H1 (cell line): ENCODE data around the gene SYNCRIP. TPM values are rescaled to one million over a fixed set of nuclear protein-coding genes. Genes with fewer than 3 reads are reported as not detected.

Experiments used
- CTCF ChIA-PET: fragments of 300-600 bp; sonication (Branson Sonifier 250); formaldehyde crosslinking; loops from one replicate; lab custom pipeline; 2021; ENCODE audit not compliant: partially characterized antibody; lab: Charles Lee
- POLR2A ChIA-PET: fragments of 300-600 bp; sonication (Branson Sonifier 250); formaldehyde crosslinking; loops from one replicate; lab custom pipeline; 2021; ENCODE audit warnings: inconsistent platforms; ENCODE audit not compliant: partially characterized antibody; lab: Charles Lee
- DNase-seq, 2 experiments: peaks; one replicate each; pipeline versions ENCODE4 v3.0.0 to v3.0.0-alpha.2; 2010 to 2022; ENCODE audit warnings: low spot score in 2 of 2, low read depth in 1 of 2, mixed read lengths in 1 of 2
- FAIRE-seq: peaks from 2 replicates; lab custom pipeline; 2011; peaks lifted over from hg19 to GRCh38; lab: Jason Lieb, UNC
- H2AFZ ChIP-seq: 2 replicates; pipeline ENCODE4 v1.8.1; 2012; ENCODE audit warnings: low read length, inconsistent platforms
- H2AK5ac ChIP-seq: 2 replicates; pipeline ENCODE4 v1.6.1; 2013; ENCODE audit warnings: low read depth, low read length
- H2BK120ac ChIP-seq: replicated peaks from 2 replicates; pipeline ENCODE3; 2013; ENCODE audit warnings: low read depth, low read length, inconsistent platforms
- H2BK12ac ChIP-seq: 2 replicates; pipeline ENCODE4 v1.6.1; 2013; ENCODE audit warnings: low read depth, low read length
- H2BK15ac ChIP-seq: 2 replicates; pipeline ENCODE4 v1.6.1; 2013; ENCODE audit warnings: low read length
- H2BK20ac ChIP-seq: 2 replicates; pipeline ENCODE4 v1.6.1; 2013; ENCODE audit warnings: low read length
- H2BK5ac ChIP-seq: 2 replicates; pipeline ENCODE4 v1.6.1; 2013; ENCODE audit warnings: low read depth, low read length
- H3K14ac ChIP-seq: 2 replicates; pipeline ENCODE4 v1.6.1; 2013; ENCODE audit warnings: inconsistent platforms; ENCODE audit not compliant: insufficient read length
- H3K18ac ChIP-seq: 2 replicates; pipeline ENCODE4 v1.6.1; 2013; ENCODE audit warnings: low read length; ENCODE audit errors: extremely low read depth
- H3K23ac ChIP-seq: 2 replicates; pipeline ENCODE4 v1.6.1; 2013; ENCODE audit warnings: inconsistent platforms; ENCODE audit not compliant: insufficient read length
- H3K23me2 ChIP-seq: 2 replicates; pipeline ENCODE4 v1.6.1; 2013; ENCODE audit warnings: low read depth, low read length
- H3K27ac ChIP-seq: 2 replicates; pipeline ENCODE4 v1.6.1; 2011; ENCODE audit warnings: low read depth, low read length, inconsistent platforms
- H3K27me3 ChIP-seq, 4 experiments: replicated peaks in 1 of 4; 1 replicate in 1 of 4; 2 replicates in 3 of 4; pipeline versions ENCODE4 v1.6.1 to v1.8.1; 2011 to 2013; ENCODE audit warnings: low read length in 3 of 4, mild to moderate bottlenecking in 3 of 4, inconsistent platforms in 2 of 4, mixed read lengths in 2 of 4, moderate library complexity in 1 of 4; ENCODE audit not compliant: control insufficient read depth in 3 of 4, insufficient read depth in 3 of 4; ENCODE audit errors: extremely low read depth in 1 of 4
- H3K36me3 ChIP-seq, 4 experiments: 2 replicates each; pipeline versions ENCODE4 v1.6.1 to v1.8.1; 2011 to 2013; ENCODE audit warnings: mild to moderate bottlenecking in 4 of 4, low read length in 3 of 4, moderate library complexity in 2 of 4, control low read depth in 1 of 4, inconsistent platforms in 1 of 4; ENCODE audit not compliant: insufficient read depth in 4 of 4, control insufficient read depth in 2 of 4
- H3K4ac ChIP-seq: replicated peaks from 2 replicates; pipeline ENCODE3; 2013; ENCODE audit warnings: low read length, low read depth, mixed read lengths, inconsistent platforms; ENCODE audit not compliant: insufficient read length
- H3K4me1 ChIP-seq, 4 experiments: replicated peaks in 1 of 4; 1 replicate in 1 of 4; 2 replicates in 3 of 4; pipeline versions ENCODE4 v1.6.1 to v1.8.1; 2011 to 2013; ENCODE audit warnings: low read length in 3 of 4, inconsistent platforms in 2 of 4, mixed read lengths in 1 of 4; ENCODE audit not compliant: insufficient read depth in 4 of 4, control insufficient read depth in 3 of 4
- H3K4me2 ChIP-seq, 2 experiments: 2 replicates each; pipeline versions ENCODE4 v1.6.1 to v1.8.1; 2011 to 2013; ENCODE audit warnings: low read depth in 2 of 2, low read length in 2 of 2, control low read depth in 1 of 2, inconsistent platforms in 1 of 2, mild to moderate bottlenecking in 1 of 2; ENCODE audit not compliant: insufficient read depth in 1 of 2
- H3K4me3 ChIP-seq, 4 experiments: fragments of 200-600, 300-600 bp in 1 of 4; sonication (generic), shearing (Covaris generic), sonication (Bioruptor Twin) in 1 of 4; 2 replicates each; pipeline versions ENCODE4 v1.5.1 to v1.8.1; 2011 to 2016; ENCODE audit warnings: low read length in 4 of 4, low read depth in 3 of 4, control low read depth in 2 of 4, inconsistent platforms in 2 of 4, mild to moderate bottlenecking in 2 of 4, mixed read lengths in 1 of 4, moderate library complexity in 1 of 4; ENCODE audit not compliant: insufficient read depth in 2 of 4; ENCODE audit errors: extremely low read depth in 1 of 4
- H3K56ac ChIP-seq: replicated peaks from 2 replicates; pipeline ENCODE3; 2013; ENCODE audit warnings: low read depth, mild to moderate bottlenecking, mixed read lengths, low read length, inconsistent platforms; ENCODE audit not compliant: insufficient read length
- H3K79me1 ChIP-seq: 2 replicates; pipeline ENCODE4 v1.6.1; 2013; ENCODE audit warnings: low read depth, low read length, control low read depth
- H3K79me2 ChIP-seq, 2 experiments: 2 replicates each; pipeline versions ENCODE4 v1.6.1 to v1.8.1; 2012 to 2013; ENCODE audit warnings: low read length in 2 of 2, mild to moderate bottlenecking in 2 of 2, inconsistent platforms in 1 of 2; ENCODE audit not compliant: insufficient read depth in 2 of 2, control insufficient read depth in 1 of 2
- H3K9ac ChIP-seq, 4 experiments: replicated peaks in 1 of 4; 1 replicate in 1 of 4; 2 replicates in 3 of 4; pipeline versions ENCODE4 v1.6.1 to v1.8.1; 2011 to 2013; ENCODE audit warnings: low read depth in 3 of 4, low read length in 3 of 4, control low read depth in 2 of 4, mild to moderate bottlenecking in 2 of 4, moderate library complexity in 2 of 4, inconsistent platforms in 1 of 4; ENCODE audit errors: extremely low read depth in 1 of 4
- H3K9me3 ChIP-seq, 2 experiments: 2 replicates each; pipeline versions ENCODE4 v1.6.1 to v1.8.1; 2012 to 2013; ENCODE audit warnings: mild to moderate bottlenecking in 2 of 2, moderate library complexity in 2 of 2, control low read depth in 1 of 2, inconsistent platforms in 1 of 2, low read depth in 1 of 2, low read length in 1 of 2, mixed read lengths in 1 of 2; ENCODE audit not compliant: insufficient read depth in 2 of 2
- H4K20me1 ChIP-seq, 2 experiments: replicated peaks in 1 of 2; 2 replicates each; pipeline versions ENCODE3 to v1.8.1; 2011 to 2013; ENCODE audit warnings: inconsistent platforms in 2 of 2, low read length in 2 of 2, mild to moderate bottlenecking in 1 of 2; ENCODE audit not compliant: insufficient read depth in 2 of 2, control insufficient read depth in 1 of 2
- H4K5ac ChIP-seq: 2 replicates; pipeline ENCODE4 v1.6.1; 2013; ENCODE audit warnings: low read length, low read depth, mixed read lengths, inconsistent platforms; ENCODE audit not compliant: insufficient read length
- H4K8ac ChIP-seq: 2 replicates; pipeline ENCODE4 v1.8.0; 2013; ENCODE audit warnings: mild to moderate bottlenecking, moderate library complexity, low read length, inconsistent platforms; ENCODE audit not compliant: insufficient read depth; ENCODE audit errors: extremely low read depth
- H4K91ac ChIP-seq: replicated peaks from 2 replicates; pipeline ENCODE3; 2013; ENCODE audit warnings: low read length, mixed read lengths, inconsistent platforms; ENCODE audit not compliant: insufficient read length
- BRCA1 ChIP-seq: IDR thresholded peaks from 2 replicates; pipeline ENCODE4 v1.6.1; 2012; ENCODE audit warnings: low read depth, low read length, improper control_type of control experiment
- EGR1 ChIP-seq: IDR thresholded peaks from 2 replicates; pipeline ENCODE4 v1.6.1; 2011; ENCODE audit warnings: low read depth, low read length, borderline replicate concordance
- EP300 ChIP-seq, 2 experiments: IDR thresholded peaks; 1 replicate in 1 of 2; 2 replicates in 1 of 2; pipeline ENCODE4 v1.6.1; 2011 to 2012; ENCODE audit warnings: low read depth in 2 of 2, low read length in 2 of 2, mild to moderate bottlenecking in 2 of 2, borderline replicate concordance in 1 of 2, inconsistent platforms in 1 of 2, moderate library complexity in 1 of 2
- MAFK ChIP-seq: IDR thresholded peaks from 2 replicates; pipeline ENCODE4 v1.6.1; 2012; ENCODE audit warnings: low read depth, mild to moderate bottlenecking, improper control_type of control experiment, low read length
- POU5F1 ChIP-seq: IDR thresholded peaks from 2 replicates; pipeline ENCODE4 v1.6.1; 2011; ENCODE audit warnings: low read depth, mild to moderate bottlenecking, low read length, moderate library complexity
- SIN3A ChIP-seq, 2 experiments: IDR thresholded peaks in 1 of 2; conservative IDR thresholded peaks in 1 of 2; 2 replicates each; pipeline ENCODE4 v1.6.1; 2011 to 2012; ENCODE audit warnings: low read length in 2 of 2, improper control_type of control experiment in 1 of 2, low read depth in 1 of 2, mild to moderate bottlenecking in 1 of 2
- ZNF274 ChIP-seq: IDR thresholded peaks from 2 replicates; pipeline ENCODE4 v1.7.0; 2012; ENCODE audit warnings: low read length, borderline replicate concordance; ENCODE audit errors: extremely low read depth
- WGBS, 2 experiments: shearing (Covaris generic) in 1 of 2; methylation state at CpG; one replicate each; pipeline versions ENCODE4 v1.1.6 to v1.1.7; 2013 to 2015; ENCODE audit warnings: low lambda C conversion rate in 2 of 2, mixed read lengths in 2 of 2, inconsistent platforms in 1 of 2, low coverage in 1 of 2, missing lambda C conversion rate in 1 of 2; ENCODE audit not compliant: insufficient replicate concordance in 2 of 2, insufficient coverage in 1 of 2, insufficient read length in 1 of 2; ENCODE audit errors: extremely low coverage in 1 of 2, missing lambda C conversion rate in 1 of 2; 5-methylcytosine and 5-hydroxymethylcytosine counted together
- polyA plus RNA-seq, 7 experiments: library from polyadenylated mRNA; depleted of rRNA in 3 of 7; stranded (reverse) in 5 of 7; unstranded in 2 of 7; fragments of >200 nt in 5 of 7; fragments of 200-250 nt in 2 of 7; gene quantifications; 1 replicate in 5 of 7; 2 replicates in 1 of 7; 4 replicates in 1 of 7; pipeline versions ENCODE4 v1.2.1 to v1.2.3, GENCODE V29; 2011 to 2013; ENCODE audit warnings: missing spikeins in 2 of 7, mixed read lengths in 2 of 7
- total RNA-seq: library from RNA; stranded (reverse); fragmentation: NEBNext Ultra II Directional; extraction: Animal tissue kit (Norgen Biotek cat#: 25700); gene quantifications from 2 replicates; pipeline ENCODE4 v1.2.1, GENCODE V29; 2021

Gene SYNCRIP
- total and polyA plus RNA-seq, 2 of the 8 experiments (the other 6 are each of a cell fraction or from before 2014, with no cell fraction given), result 16.8 to 219 TPM

- DNase-seq, result no peak
- no peak overlapping the region for H4K5ac ChIP-seq
- no peak overlapping the region for H2BK20ac ChIP-seq
- POLR2A ChIA-PET, result interaction anchor here (3.0 to 18.6 kb wide), 2 partner anchors 9 to 24 kb away, joined by 27 to 339 read pairs; partner anchors contain the start of gene SYNCRIP
- H3K56ac ChIP-seq, result no peak overlapping the region
- H4K8ac ChIP-seq, result no peak overlapping the region
- H2BK120ac ChIP-seq, result no peak overlapping the region
- no peak overlapping the region for H2AK5ac ChIP-seq
- H2AFZ ChIP-seq, result no peak overlapping the region
- no peak overlapping the region for H3K4ac ChIP-seq
- TF ChIP-seq SIN3A (conservative IDR thresholded peaks at IDR 0.05 in 1 of 2, IDR thresholded peaks at IDR 0.05 in 1 of 2; ENCODE audit: low read depth in 1 of 2, low read length in 2 of 2) (no peak), POU5F1 (no peak), MAFK (no peak), EGR1 (no peak), ZNF274 (no peak), BRCA1 (no peak), EP300 (IDR thresholded peaks at IDR 0.05; ENCODE audit: borderline replicate concordance in 1 of 2, low read depth in 2 of 2, low read length in 2 of 2) (no peak)
- TF ChIP-seq, all 59 proteins: peak for 0
- Histone ChIP-seq H3K4me3 (no peak overlapping the region), H2BK5ac (no peak overlapping the region), H3K27me3 (no peaks in the 10 kb centered on the region; a peak in 1 of 7 replicates), H3K23me2 (no peaks in the 10 kb centered on the region), H3K4me1 (0 out of 7 replicates have a peak, but pooled peaks cover 0 to under 1% (median 0%) of the 10 kb centered on the region in 4 experiments), H3K27ac (no peak overlapping the region), H4K91ac (no peak overlapping the region), H3K9me3 (no peaks in the 10 kb centered on the region), H2BK12ac (no peak overlapping the region), H3K9ac (no peak overlapping the region), H3K79me1 (no peaks in the 10 kb centered on the region), H3K4me2 (no peak overlapping the region), H2BK15ac (no peak overlapping the region), H3K79me2 (no peaks in the 10 kb centered on the region), H3K14ac (no peak overlapping the region), H3K36me3 (no peaks in the 10 kb centered on the region), H4K20me1 (no peaks in the 10 kb centered on the region), H3K18ac (no peak overlapping the region), H3K23ac (no peak overlapping the region)
- CTCF ChIA-PET, result no interaction called here
- WGBS, 2 experiments, result 93% methylated on average over 1 of the region's 1 CpG; no CpG with 5 or more reads in 1 of the 2 experiments
- no peak for FAIRE-seq
Observed at GRCh38 chr6:85650606-85651005, 7.9 kb upstream of the SYNCRIP start.
